Stomach smooth muscle (tissue), 2 donors: ENCODE measurements around the gene RFX3.

Source experiments
- H3K27ac ChIP-seq: one replicate; pipeline ENCODE4 v1.7.0; 2013; ENCODE audit warnings: mild to moderate bottlenecking, low read length, inconsistent platforms
- H3K27me3 ChIP-seq, 2 donors: one replicate each; pipeline ENCODE4 v1.7.0; 2013; ENCODE audit warnings: low read length in 2 of 2; ENCODE audit not compliant: insufficient read depth in 2 of 2, control insufficient read depth in 1 of 2
- H3K36me3 ChIP-seq, 2 donors: one replicate each; pipeline ENCODE4 v1.7.0; 2013; ENCODE audit warnings: low read length in 2 of 2; ENCODE audit not compliant: control insufficient read depth in 2 of 2, insufficient read depth in 2 of 2
- H3K4me1 ChIP-seq: one replicate; pipeline ENCODE4 v1.7.0; 2013; ENCODE audit warnings: low read length; ENCODE audit not compliant: control insufficient read depth, insufficient read depth
- H3K4me3 ChIP-seq, 2 donors: one replicate each; pipeline ENCODE4 v1.7.0; 2013; ENCODE audit warnings: low read length in 2 of 2
- H3K9ac ChIP-seq, 2 donors: one replicate each; pipeline ENCODE4 v1.7.0; 2013; ENCODE audit warnings: low read length in 2 of 2, mild to moderate bottlenecking in 1 of 2
- H3K9me3 ChIP-seq, 2 donors: one replicate each; pipeline ENCODE4 v1.7.0; 2013; ENCODE audit warnings: low read length in 2 of 2; ENCODE audit not compliant: control insufficient read depth in 2 of 2
- donor health status: healthy.
- donor health status: Pancreatic carcinoma.

Gene RFX3

GRCh38 chr9:3477236-3477834 is 48.5 kb downstream of the RFX3 start:
- no peaks in the 10 kb centered on the region for H3K4me1 ChIP-seq
- H3K27me3 ChIP-seq, result no peaks in the 10 kb centered on the region
- no peak overlapping the region for H3K4me3 ChIP-seq
- H3K27ac ChIP-seq, result no peak overlapping the region
- no peaks in the 10 kb centered on the region for H3K9me3 ChIP-seq
- H3K36me3 ChIP-seq, result no peaks in the 10 kb centered on the region
- no peak overlapping the region for H3K9ac ChIP-seq

GRCh38 chr9:3475300-3476020 is 50.3 kb downstream of the RFX3 start:
- H3K27ac ChIP-seq, result no peak overlapping the region
- no peak overlapping the region for H3K9ac ChIP-seq
- no peak overlapping the region for H3K4me3 ChIP-seq
- no peaks in the 10 kb centered on the region for H3K36me3 ChIP-seq
- no peaks in the 10 kb centered on the region for H3K9me3 ChIP-seq
- H3K4me1 ChIP-seq, result no peaks in the 10 kb centered on the region
- H3K27me3 ChIP-seq, result no peaks in the 10 kb centered on the region

GRCh38 chr9:3474821-3475220 is 51.0 kb downstream of the RFX3 start:
- Histone ChIP-seq H3K27ac (no peak overlapping the region), H3K27me3 (no peaks in the 10 kb centered on the region), H3K36me3 (no peaks in the 10 kb centered on the region), H3K4me1 (no peaks in the 10 kb centered on the region), H3K9me3 (no peaks in the 10 kb centered on the region), H3K4me3 (no peak overlapping the region), H3K9ac (no peak overlapping the region)

DNA sequence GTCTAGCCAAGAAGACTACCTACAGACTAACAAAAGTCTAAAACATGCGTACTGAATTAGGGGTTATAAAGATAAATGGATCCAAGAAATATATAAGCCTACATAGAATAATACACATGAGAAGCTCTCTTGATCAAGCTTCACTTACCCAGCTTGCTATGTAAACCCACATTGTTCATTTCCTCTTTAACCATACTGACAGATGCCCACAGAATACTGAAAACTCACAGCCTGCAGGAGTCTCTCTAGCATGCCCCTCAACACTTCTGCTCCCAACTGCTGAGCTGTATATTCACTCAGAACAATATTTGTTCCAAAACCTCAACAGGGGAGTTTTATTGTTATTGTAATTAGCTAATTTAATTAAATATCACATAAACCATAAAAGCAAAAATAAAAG is 52.4 kb downstream of the RFX3 start:
- H3K27me3 ChIP-seq, result no peaks in the 10 kb centered on the region
- H3K9ac ChIP-seq, result no peak overlapping the region
- no peak overlapping the region for H3K27ac ChIP-seq
- no peak overlapping the region for H3K4me3 ChIP-seq
- no peaks in the 10 kb centered on the region for H3K4me1 ChIP-seq
- H3K36me3 ChIP-seq, result no peaks in the 10 kb centered on the region
- no peaks in the 10 kb centered on the region for H3K9me3 ChIP-seq

GRCh38 chr9:3471883-3472282 is 53.9 kb downstream of the RFX3 start:
- no peaks in the 10 kb centered on the region for H3K27me3 ChIP-seq
- no peaks in the 10 kb centered on the region for H3K9me3 ChIP-seq
- no peak overlapping the region for H3K4me3 ChIP-seq
- no peaks in the 10 kb centered on the region for H3K36me3 ChIP-seq
- no peaks in the 10 kb centered on the region for H3K4me1 ChIP-seq
- H3K27ac ChIP-seq, result no peak overlapping the region
- no peak overlapping the region for H3K9ac ChIP-seq

- no peaks in the 10 kb centered on the region for H3K4me1 ChIP-seq
- no peak overlapping the region for H3K4me3 ChIP-seq
- no peak overlapping the region for H3K27ac ChIP-seq
- H3K9me3 ChIP-seq, result no peaks in the 10 kb centered on the region
- H3K9ac ChIP-seq, result no peak overlapping the region
- no peaks in the 10 kb centered on the region for H3K36me3 ChIP-seq
- no peaks in the 10 kb centered on the region for H3K27me3 ChIP-seq
Measured at GRCh38 chr9:3468421-3469205, 57.2 kb downstream of the RFX3 start.

GRCh38 chr9:3467593-3468219 is 58.1 kb downstream of the RFX3 start:
- H3K9ac ChIP-seq, result no peak overlapping the region
- no peaks in the 10 kb centered on the region for H3K27me3 ChIP-seq
- H3K4me3 ChIP-seq, result no peak overlapping the region
- no peaks in the 10 kb centered on the region for H3K9me3 ChIP-seq
- no peaks in the 10 kb centered on the region for H3K36me3 ChIP-seq
- no peak overlapping the region for H3K27ac ChIP-seq
- H3K4me1 ChIP-seq, result no peaks in the 10 kb centered on the region

GRCh38 chr9:3464033-3464638 is 61.7 kb downstream of the RFX3 start:
- Histone ChIP-seq H3K36me3 (no peaks in the 10 kb centered on the region), H3K27ac (no peak overlapping the region), H3K9me3 (no peaks in the 10 kb centered on the region), H3K4me1 (no peaks in the 10 kb centered on the region), H3K27me3 (no peaks in the 10 kb centered on the region), H3K4me3 (no peak overlapping the region), H3K9ac (no peak overlapping the region)

GRCh38 chr9:3458806-3459475 is 66.9 kb downstream of the RFX3 start:
- no peak overlapping the region for H3K9ac ChIP-seq
- no peaks in the 10 kb centered on the region for H3K9me3 ChIP-seq
- no peaks in the 10 kb centered on the region for H3K27me3 ChIP-seq
- no peaks in the 10 kb centered on the region for H3K36me3 ChIP-seq
- H3K27ac ChIP-seq, result no peak overlapping the region
- no peaks in the 10 kb centered on the region for H3K4me1 ChIP-seq
- peak overlapping the region in 1 of 2 donors; percentile 14 for H3K4me3 ChIP-seq

GRCh38 chr9:3457175-3457574 is 68.6 kb downstream of the RFX3 start:
- H3K9ac ChIP-seq, result no peak overlapping the region
- H3K4me3 ChIP-seq, result no peak overlapping the region
- H3K27ac ChIP-seq, result no peak overlapping the region
- no peaks in the 10 kb centered on the region for H3K4me1 ChIP-seq
- H3K9me3 ChIP-seq, result no peaks in the 10 kb centered on the region
- H3K36me3 ChIP-seq, result no peaks in the 10 kb centered on the region
- H3K27me3 ChIP-seq, result no peaks in the 10 kb centered on the region
